Colonic mucosa (tissue), 4 donors: Measurements from ENCODE around the gene SLC6A8. TPM values are rescaled to one million over a fixed set of nuclear protein-coding genes. Genes with fewer than 3 reads are reported as not detected.
"Not testable (repeated sequence)": the region's sequence is repeated elsewhere in the genome, so short reads cannot be mapped to it uniquely, and the experiment has no call there.

ENCODE experiments used
- DNase-seq: peaks from one replicate; pipeline ENCODE4 v3.0.0-alpha.2; 2020
- H3K27ac ChIP-seq: fragments of 200-600 bp; one replicate; pipeline ENCODE4 v1.8.0; 2021
- H3K27me3 ChIP-seq: fragments of 200-600 bp; one replicate; pipeline ENCODE4 v1.8.0; 2021
- H3K36me3 ChIP-seq: fragments of 200-600 bp; one replicate; pipeline ENCODE4 v1.8.0; 2021
- H3K4me1 ChIP-seq: fragments of 200-600 bp; one replicate; pipeline ENCODE4 v1.8.0; 2021; ENCODE audit warnings: mild to moderate bottlenecking
- H3K4me3 ChIP-seq: fragments of 200-600 bp; one replicate; pipeline ENCODE4 v1.8.0; 2021
- H3K9ac ChIP-seq, 2 donors: one replicate each; pipeline ENCODE4 v1.7.0; 2013; ENCODE audit warnings: control low read depth in 2 of 2, low read depth in 2 of 2, low read length in 2 of 2
- H3K9me3 ChIP-seq: fragments of 200-600 bp; one replicate; pipeline ENCODE4 v1.8.0; 2021
- intact Hi-C: fragments of 100-400 bp; cut with DNase I; formaldehyde crosslinking; loops from one replicate; pipeline ENCODE4 v1.14.1; 2022
- total RNA-seq, 2 donors: library from RNA; stranded (reverse); fragmentation: NEBNext Ultra II Directional in 1 of 2; extraction: Animal tissue kit (Norgen Biotek cat#: 25700) in 1 of 2; gene quantifications; one replicate each; pipeline ENCODE4 v1.2.1, GENCODE V29; 2021
- TF ChIP-seq, protein P1 (sequence below): fragments of 200-600 bp; IDR thresholded peaks from one replicate; pipeline ENCODE4 v1.8.0; 2022; ENCODE audit warnings: antibody characterized with exemption, mild to moderate bottlenecking
- donor health status: healthy.
- donor health status: DM: no; HTN: no; CAD: no.
- donor health status: DM: no; HTN: no; CAD: no.

Gene SLC6A8
- total RNA-seq, 2 donors from 2014 or later: 197 to 435 TPM

DNA sequence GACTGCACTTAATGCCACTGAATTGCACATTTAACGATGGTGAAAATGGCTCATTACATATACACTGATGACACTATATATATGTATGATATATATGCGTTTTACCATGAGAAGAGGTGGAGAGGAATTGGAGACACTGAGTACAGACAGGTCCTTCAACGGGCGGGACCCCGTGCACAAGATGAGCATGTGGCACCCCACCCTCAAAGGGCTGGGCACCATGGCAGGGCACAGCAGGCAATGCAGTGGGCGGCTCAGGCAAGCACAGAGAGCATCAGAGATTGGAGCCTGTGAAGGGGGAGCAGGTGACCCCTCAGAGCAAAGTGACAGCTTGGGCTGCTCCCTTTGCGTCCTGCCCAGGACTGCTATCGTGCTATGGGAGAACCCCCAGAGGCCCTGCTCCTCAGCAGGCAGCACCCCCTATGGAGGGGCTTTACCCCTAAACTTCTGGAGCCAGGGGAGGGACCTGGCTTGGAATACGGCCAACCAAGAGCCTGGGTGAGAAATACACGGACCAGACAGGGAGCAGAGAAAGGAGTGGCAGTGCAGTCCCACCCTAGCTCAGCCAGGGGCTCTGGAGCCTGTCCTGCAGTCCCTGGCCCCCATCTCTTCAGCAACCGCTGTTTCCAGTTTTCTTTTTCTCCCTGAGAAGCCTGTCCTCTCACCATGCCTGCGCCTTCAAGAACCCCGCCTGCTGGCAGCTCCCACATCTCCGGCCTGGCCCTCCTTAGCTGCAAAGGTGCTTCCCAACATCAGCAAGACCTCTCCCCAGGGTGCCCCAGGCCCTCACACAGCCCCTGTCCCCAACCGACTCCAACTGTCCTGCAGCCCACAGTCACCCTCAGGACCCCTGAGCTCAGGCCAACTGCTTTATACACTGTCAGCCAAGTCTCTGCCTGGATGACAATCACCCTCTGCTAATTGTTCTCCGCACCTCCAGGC, 10.5 kb downstream of the SLC6A8 start:
- TF ChIP-seq, protein P1, sequence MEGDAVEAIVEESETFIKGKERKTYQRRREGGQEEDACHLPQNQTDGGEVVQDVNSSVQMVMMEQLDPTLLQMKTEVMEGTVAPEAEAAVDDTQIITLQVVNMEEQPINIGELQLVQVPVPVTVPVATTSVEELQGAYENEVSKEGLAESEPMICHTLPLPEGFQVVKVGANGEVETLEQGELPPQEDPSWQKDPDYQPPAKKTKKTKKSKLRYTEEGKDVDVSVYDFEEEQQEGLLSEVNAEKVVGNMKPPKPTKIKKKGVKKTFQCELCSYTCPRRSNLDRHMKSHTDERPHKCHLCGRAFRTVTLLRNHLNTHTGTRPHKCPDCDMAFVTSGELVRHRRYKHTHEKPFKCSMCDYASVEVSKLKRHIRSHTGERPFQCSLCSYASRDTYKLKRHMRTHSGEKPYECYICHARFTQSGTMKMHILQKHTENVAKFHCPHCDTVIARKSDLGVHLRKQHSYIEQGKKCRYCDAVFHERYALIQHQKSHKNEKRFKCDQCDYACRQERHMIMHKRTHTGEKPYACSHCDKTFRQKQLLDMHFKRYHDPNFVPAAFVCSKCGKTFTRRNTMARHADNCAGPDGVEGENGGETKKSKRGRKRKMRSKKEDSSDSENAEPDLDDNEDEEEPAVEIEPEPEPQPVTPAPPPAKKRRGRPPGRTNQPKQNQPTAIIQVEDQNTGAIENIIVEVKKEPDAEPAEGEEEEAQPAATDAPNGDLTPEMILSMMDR: no peak
- no peaks in the 10 kb centered on the region for H3K4me1 ChIP-seq
- H3K9me3 ChIP-seq: no peaks in the 10 kb centered on the region
- intact Hi-C loops: no loop called here
- H3K27ac ChIP-seq: peak overlapping the region; percentile 83
- no peak overlapping the region for H3K4me3 ChIP-seq
- peak overlapping the region in 1 of 2 donors; percentile 19 for H3K9ac ChIP-seq
- no peak for DNase-seq
- no peaks in the 10 kb centered on the region for H3K27me3 ChIP-seq
- H3K36me3 ChIP-seq: no peaks in the 10 kb centered on the region

DNA sequence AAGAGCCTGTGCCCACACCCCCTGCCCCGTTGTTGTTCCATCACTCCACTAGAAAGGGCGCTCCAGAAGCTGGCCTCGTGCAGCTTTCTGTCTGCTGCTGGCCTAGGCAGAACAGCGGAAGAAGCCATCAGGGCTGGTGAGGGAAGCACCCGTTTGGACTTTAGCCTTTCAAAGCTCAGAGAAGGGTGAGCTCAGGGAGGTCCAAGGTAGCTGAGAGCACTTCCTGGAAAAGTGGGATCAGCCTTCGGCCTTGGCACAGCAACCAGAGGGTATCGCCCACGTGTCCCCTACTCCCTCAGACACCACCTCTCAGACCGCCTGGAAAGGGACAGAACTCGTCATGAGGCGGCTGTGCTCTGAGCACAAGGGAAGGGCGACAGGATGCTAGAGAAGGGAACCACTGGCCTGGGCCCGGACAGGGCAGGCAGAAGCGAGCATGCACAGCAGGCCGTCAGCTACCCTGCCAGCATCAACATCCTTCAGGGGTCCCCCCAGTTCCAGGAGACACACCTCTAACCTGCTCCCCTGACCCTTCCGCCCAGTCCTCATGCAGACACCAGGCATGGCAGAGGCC, 11.6 kb downstream of the SLC6A8 start:
- H3K27me3 ChIP-seq, H3K9me3 ChIP-seq, H3K36me3 ChIP-seq, H3K4me1 ChIP-seq, intact Hi-C loops, H3K4me3 ChIP-seq: not testable (repeated sequence)
- Histone ChIP-seq H3K9ac (peak overlapping the region in 1 of 2 donors; percentile 58), H3K27ac (peak overlapping the region; percentile 83)
- DNase-seq: peak; percentile 72

DNA sequence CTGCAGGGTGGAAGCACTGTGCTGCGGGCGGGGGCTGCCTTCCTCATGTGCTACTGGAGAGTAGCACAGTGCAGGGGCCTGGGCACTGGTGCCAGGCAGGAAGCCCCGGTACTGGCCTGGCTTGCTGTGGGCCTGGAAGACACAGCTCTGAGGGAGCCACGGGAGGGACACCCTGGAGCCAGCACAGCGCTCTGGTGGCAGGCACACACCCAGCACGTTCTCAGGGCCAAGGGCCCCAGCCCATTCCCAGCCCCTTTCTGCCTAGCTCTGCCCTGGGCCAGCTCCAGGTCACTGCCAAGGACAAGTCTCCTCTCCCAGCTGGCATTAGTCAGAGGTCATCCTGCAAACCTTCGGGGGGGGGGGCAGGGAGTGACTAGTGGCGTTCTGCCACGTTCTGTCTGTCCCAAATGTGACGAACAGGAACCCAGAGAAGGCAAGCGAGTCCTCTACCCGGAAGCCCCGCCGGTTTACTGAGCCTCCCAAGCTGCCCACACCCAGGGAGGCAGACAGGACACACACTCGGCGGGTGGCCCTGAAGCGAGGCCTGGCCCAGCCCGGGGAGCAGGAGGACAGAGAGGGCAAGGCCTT, 12.2 kb downstream of the SLC6A8 start:
- peak overlapping the region; percentile 39 to 58 for H3K9ac ChIP-seq
- H3K27me3 ChIP-seq, H3K4me1 ChIP-seq, H3K4me3 ChIP-seq, H3K36me3 ChIP-seq, H3K9me3 ChIP-seq, intact Hi-C loops: not testable (repeated sequence)
- peak overlapping the region; percentile 83 for H3K27ac ChIP-seq
- peak; percentile 67 for DNase-seq

DNA sequence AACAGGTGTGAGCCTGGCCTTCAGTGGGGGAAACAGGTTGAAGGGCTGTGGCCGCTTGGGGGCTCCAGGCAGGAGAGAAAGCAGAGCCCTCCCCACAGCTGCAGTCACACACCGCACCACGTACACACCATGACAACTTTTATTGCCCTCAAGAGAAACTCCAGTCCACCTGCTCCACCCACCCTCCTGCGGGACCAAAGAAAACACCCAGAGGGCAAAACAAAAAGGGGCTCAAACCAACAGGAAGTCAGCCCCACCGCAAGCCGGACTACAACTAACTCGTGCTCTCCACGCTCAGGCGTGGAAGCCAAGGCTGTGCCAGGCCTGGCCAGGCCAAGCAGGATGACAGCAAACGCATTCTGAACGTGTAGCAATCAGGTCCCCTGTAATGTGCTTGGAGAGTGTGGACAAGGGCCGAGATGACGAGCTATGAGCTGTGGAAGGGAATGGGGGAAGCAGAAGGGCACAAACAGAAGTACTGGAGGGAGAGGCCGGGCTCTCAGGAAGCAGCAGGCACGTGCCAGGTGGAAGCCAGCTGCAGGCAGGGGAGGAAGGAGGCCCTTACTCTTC, 12.7 kb downstream of the SLC6A8 start:
- Histone ChIP-seq H3K4me1 (no peaks in the 10 kb centered on the region), H3K36me3 (no peaks in the 10 kb centered on the region), H3K27ac (peak overlapping the region; percentile 77), H3K9me3 (no peaks in the 10 kb centered on the region), H3K27me3 (no peaks in the 10 kb centered on the region), H3K9ac (peak overlapping the region; percentile 39 to 40), H3K4me3 (no peak overlapping the region)
- TF ChIP-seq, protein P1: no peak
- DNase-seq: no peak
- intact Hi-C loops: no loop called here

DNA sequence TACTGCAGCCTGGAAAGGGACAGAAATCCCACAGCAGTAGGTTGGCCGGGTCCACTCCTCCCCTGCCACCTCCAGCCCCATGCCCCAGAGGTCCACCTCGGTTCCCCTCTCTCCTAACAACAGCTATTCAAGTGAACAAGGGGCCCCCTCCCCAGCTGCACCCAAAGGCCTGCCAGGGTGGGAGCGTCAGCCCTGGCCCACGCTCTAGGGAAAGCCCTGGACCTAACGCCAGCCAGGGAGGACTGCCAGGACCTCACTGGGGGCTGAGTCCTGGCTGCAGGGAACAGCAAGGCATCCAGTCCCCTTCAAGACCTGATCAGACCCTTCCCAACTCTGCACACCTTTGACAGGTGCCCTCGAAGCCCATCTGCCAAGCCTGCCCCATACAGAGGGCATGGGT, 13.2 kb downstream of the SLC6A8 start:
- DNase-seq: no peak
- no peaks in the 10 kb centered on the region for H3K4me1 ChIP-seq
- H3K9me3 ChIP-seq: no peaks in the 10 kb centered on the region
- no peaks in the 10 kb centered on the region for H3K36me3 ChIP-seq
- H3K4me3 ChIP-seq: no peak overlapping the region
- intact Hi-C loops: no loop called here
- H3K9ac ChIP-seq: no peak overlapping the region
- peak overlapping the region; percentile 77 for H3K27ac ChIP-seq
- TF ChIP-seq, protein P1: no peak
- no peaks in the 10 kb centered on the region for H3K27me3 ChIP-seq

DNA sequence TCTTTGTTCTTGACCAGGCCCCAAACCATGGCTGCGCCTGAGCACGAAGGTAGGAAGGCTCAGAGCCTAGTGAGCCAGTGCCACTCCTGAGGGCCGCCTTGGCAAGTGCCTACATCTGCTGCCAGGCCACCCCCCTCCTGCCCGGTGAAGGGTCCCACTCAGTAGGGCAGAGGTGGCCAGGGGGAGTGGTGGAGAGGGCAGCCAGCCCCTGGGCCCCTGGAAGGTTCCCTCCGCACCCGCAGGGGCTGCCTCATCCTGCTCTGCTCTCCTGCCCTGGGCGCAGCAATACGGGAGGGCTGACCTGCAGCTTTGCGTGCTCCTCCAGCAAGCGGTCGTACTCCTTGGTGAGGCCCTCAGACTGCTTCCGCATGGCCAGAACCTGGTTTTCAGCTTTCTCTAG, 14.0 kb downstream of the SLC6A8 start:
- DNase-seq: no peak
- Histone ChIP-seq H3K4me1 (no peaks in the 10 kb centered on the region), H3K9me3 (no peaks in the 10 kb centered on the region), H3K27ac (no peak overlapping the region), H3K4me3 (no peak overlapping the region), H3K9ac (no peak overlapping the region), H3K27me3 (no peaks in the 10 kb centered on the region), H3K36me3 (no peaks in the 10 kb centered on the region)
- intact Hi-C loops: no loop called here
- TF ChIP-seq, protein P1: no peak
